Panc1 (cell line): ENCODE results near the gene CST5. TPM values are rescaled to one million over a fixed set of nuclear protein-coding genes. Genes with fewer than 3 reads are reported as not detected.

ENCODE experiments used
- ATAC-seq: fragments of 200-7000 bp; cut with Tn5 transposase; 2 replicates; pipeline ENCODE4 v1.9.1; 2020; ENCODE audit warnings: mild to moderate bottlenecking, moderate library complexity
- BruUV-seq: library from RNA; stranded (reverse); fragments of 400-500 nt; replicated peaks from 2 replicates; lab custom pipeline; 2021; lab: Mats Ljungman, UMichigan
- CTCF ChIA-PET: fragments of 300-600 bp; sonication (Branson Sonifier 250); formaldehyde crosslinking; loops from one replicate; lab custom pipeline; 2022; ENCODE audit warnings: antibody characterized with exemption; lab: Charles Lee
- POLR2A ChIA-PET: fragments of 300-600 bp; sonication (Branson Sonifier 250); formaldehyde crosslinking; loops from one replicate; lab custom pipeline; 2022; ENCODE audit warnings: antibody characterized with exemption; lab: Charles Lee
- DNase-seq: peaks from one replicate; pipeline ENCODE4 v3.0.0-alpha.2; 2010; ENCODE audit warnings: low read depth, low spot score
- H3K27ac ChIP-seq: 2 replicates; pipeline ENCODE4 v1.5.1; 2011; ENCODE audit warnings: mild to moderate bottlenecking, low read length, inconsistent platforms
- H3K27me3 ChIP-seq: fragments of 200-500 bp; sonication (Bioruptor generic); 2 replicates; pipeline ENCODE4 v1.6.0; 2014; ENCODE audit warnings: low read length, inconsistent platforms; ENCODE audit not compliant: control insufficient read depth, insufficient read depth
- H3K36me3 ChIP-seq: fragments of 200-500 bp; sonication (Bioruptor generic); 2 replicates; pipeline ENCODE4 v1.5.1; 2014; ENCODE audit warnings: inconsistent platforms, mild to moderate bottlenecking, low read length, moderate library complexity; ENCODE audit not compliant: control insufficient read depth, insufficient read depth
- H3K4me1 ChIP-seq: 2 replicates; pipeline ENCODE4 v1.5.1; 2011; ENCODE audit warnings: inconsistent platforms, mild to moderate bottlenecking, low read length, moderate library complexity; ENCODE audit not compliant: control insufficient read depth, insufficient read depth
- H3K4me3 ChIP-seq, 2 experiments: 2 replicates each; pipeline ENCODE4 v1.5.1; 2011 to 2012; ENCODE audit warnings: low read depth in 2 of 2, low read length in 2 of 2, mild to moderate bottlenecking in 2 of 2, inconsistent platforms in 1 of 2, moderate library complexity in 1 of 2
- H3K9me3 ChIP-seq: fragments of 200-500 bp; sonication (Bioruptor generic); 2 replicates; pipeline ENCODE4 v1.5.1; 2014; ENCODE audit warnings: low read depth, mild to moderate bottlenecking, inconsistent platforms, low read length, moderate library complexity; ENCODE audit not compliant: control insufficient read depth, insufficient read depth
- POLR2AphosphoS5 ChIP-seq: IDR thresholded peaks from 2 replicates; pipeline ENCODE4 v1.6.1; 2012; ENCODE audit warnings: mild to moderate bottlenecking, low read depth, low read length, moderate library complexity
- SIN3A ChIP-seq: IDR thresholded peaks from 2 replicates; pipeline ENCODE4 v1.6.1; 2012; ENCODE audit warnings: low read depth, mild to moderate bottlenecking, low read length, moderate library complexity, borderline replicate concordance; ENCODE audit not compliant: insufficient read depth
- TCF7L2 ChIP-seq: IDR thresholded peaks from 2 replicates; pipeline ENCODE4 v1.6.1; 2011; ENCODE audit warnings: mild to moderate bottlenecking, low read depth, low read length, inconsistent platforms
- in situ Hi-C: cut with HindIII; loops from 2 replicates; pipeline ENCODE4 v1.10.0; 2016; ENCODE audit warnings: low sequenced_read_pairs, low pct_unique_long_range_greater_than_20kb
- intact Hi-C: fragments of 100-400 bp; cut with micrococcal nuclease; formaldehyde crosslinking; loops from one replicate; pipeline ENCODE4 v1.10.0; 2022; ENCODE audit not compliant: unreplicated experiment
- total RNA-seq: library from RNA; stranded (reverse); gene quantifications from one replicate; pipeline ENCODE4 v1.2.1, GENCODE V29; 2021; ENCODE audit not compliant: unreplicated experiment
- TF ChIP-seq, protein P1 (sequence below): fragments of 450-650 bp; IDR thresholded peaks from 2 replicates; pipeline ENCODE4 v1.5.1; 2017; ENCODE audit warnings: mild to moderate bottlenecking
- TF ChIP-seq, protein P2 (sequence below), 2 experiments: IDR thresholded peaks; 2 replicates each; pipeline ENCODE4 v1.6.1; 2011 to 2012; ENCODE audit warnings: low read depth in 2 of 2, control low read depth in 1 of 2, low read length in 1 of 2, mild to moderate bottlenecking in 1 of 2, moderate library complexity in 1 of 2; ENCODE audit not compliant: insufficient read depth in 1 of 2

The CST5 gene
- total RNA-seq, 1 experiment from 2014 or later = not detected

DNA sequence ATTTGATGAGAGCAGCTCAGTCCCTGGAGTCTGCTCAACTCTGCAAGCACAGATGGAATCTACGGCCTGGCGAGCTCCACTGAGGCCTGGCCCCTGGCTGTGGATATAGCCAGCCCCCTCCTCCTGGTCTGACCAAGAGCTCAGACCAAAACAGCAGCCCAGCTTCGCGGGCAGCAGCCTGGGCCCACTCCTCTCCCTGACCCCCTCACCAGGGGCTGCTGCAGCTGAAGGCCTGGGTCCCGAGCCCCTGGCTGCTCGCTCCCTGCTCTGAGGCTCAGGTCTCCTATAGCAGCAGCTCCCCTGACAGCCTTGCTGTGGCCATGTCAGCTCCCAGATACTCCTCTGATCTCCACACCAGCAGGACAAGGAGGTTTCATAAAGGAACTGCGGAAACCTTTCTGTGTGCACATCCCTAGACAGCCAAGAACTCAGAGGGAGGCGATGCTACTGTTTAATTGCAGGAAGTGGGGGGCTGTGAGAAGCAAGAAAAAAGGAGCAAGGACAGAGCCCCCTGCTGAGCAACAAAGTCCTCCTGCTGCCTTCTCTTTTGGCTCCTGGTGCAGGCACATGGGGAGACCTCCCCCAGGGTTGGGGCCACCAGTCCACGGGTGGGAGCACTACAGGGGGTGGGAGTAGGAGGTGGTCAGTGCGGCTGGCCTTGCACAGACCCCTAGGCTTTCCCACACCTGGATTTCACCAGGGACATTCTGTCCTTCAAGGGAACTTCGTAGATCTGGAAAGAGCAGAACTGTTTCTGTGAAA is 38.7 kb upstream of the CST5 start:
- ChIA-PET POLR2A (no interaction called here), CTCF (no interaction called here)
- BruUV-seq = no TSS peak
- H3K27me3 ChIP-seq = no peaks in the 10 kb centered on the region
- no peak for ATAC-seq
- H3K4me1 ChIP-seq = no peaks in the 10 kb centered on the region
- in situ Hi-C loops = no loop called here
- no peak overlapping the region for H3K27ac ChIP-seq
- intact Hi-C loops = no loop called here
- no peak for DNase-seq
- no peak overlapping the region for H3K4me3 ChIP-seq
- no peak for TF ChIP-seq SIN3A
- no peak for TF ChIP-seq TCF7L2
- TF ChIP-seq, protein P1, sequence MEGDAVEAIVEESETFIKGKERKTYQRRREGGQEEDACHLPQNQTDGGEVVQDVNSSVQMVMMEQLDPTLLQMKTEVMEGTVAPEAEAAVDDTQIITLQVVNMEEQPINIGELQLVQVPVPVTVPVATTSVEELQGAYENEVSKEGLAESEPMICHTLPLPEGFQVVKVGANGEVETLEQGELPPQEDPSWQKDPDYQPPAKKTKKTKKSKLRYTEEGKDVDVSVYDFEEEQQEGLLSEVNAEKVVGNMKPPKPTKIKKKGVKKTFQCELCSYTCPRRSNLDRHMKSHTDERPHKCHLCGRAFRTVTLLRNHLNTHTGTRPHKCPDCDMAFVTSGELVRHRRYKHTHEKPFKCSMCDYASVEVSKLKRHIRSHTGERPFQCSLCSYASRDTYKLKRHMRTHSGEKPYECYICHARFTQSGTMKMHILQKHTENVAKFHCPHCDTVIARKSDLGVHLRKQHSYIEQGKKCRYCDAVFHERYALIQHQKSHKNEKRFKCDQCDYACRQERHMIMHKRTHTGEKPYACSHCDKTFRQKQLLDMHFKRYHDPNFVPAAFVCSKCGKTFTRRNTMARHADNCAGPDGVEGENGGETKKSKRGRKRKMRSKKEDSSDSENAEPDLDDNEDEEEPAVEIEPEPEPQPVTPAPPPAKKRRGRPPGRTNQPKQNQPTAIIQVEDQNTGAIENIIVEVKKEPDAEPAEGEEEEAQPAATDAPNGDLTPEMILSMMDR = no peak
- TF ChIP-seq, protein P2, sequence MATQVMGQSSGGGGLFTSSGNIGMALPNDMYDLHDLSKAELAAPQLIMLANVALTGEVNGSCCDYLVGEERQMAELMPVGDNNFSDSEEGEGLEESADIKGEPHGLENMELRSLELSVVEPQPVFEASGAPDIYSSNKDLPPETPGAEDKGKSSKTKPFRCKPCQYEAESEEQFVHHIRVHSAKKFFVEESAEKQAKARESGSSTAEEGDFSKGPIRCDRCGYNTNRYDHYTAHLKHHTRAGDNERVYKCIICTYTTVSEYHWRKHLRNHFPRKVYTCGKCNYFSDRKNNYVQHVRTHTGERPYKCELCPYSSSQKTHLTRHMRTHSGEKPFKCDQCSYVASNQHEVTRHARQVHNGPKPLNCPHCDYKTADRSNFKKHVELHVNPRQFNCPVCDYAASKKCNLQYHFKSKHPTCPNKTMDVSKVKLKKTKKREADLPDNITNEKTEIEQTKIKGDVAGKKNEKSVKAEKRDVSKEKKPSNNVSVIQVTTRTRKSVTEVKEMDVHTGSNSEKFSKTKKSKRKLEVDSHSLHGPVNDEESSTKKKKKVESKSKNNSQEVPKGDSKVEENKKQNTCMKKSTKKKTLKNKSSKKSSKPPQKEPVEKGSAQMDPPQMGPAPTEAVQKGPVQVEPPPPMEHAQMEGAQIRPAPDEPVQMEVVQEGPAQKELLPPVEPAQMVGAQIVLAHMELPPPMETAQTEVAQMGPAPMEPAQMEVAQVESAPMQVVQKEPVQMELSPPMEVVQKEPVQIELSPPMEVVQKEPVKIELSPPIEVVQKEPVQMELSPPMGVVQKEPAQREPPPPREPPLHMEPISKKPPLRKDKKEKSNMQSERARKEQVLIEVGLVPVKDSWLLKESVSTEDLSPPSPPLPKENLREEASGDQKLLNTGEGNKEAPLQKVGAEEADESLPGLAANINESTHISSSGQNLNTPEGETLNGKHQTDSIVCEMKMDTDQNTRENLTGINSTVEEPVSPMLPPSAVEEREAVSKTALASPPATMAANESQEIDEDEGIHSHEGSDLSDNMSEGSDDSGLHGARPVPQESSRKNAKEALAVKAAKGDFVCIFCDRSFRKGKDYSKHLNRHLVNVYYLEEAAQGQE (IDR thresholded peaks at IDR 0.05; ENCODE audit: insufficient read depth in 1 of 2, low read depth in 2 of 2, low read length in 1 of 2) = no peak
- no peak for TF ChIP-seq POLR2AphosphoS5
- no peaks in the 10 kb centered on the region for H3K36me3 ChIP-seq
- no peaks in the 10 kb centered on the region for H3K9me3 ChIP-seq

DNA sequence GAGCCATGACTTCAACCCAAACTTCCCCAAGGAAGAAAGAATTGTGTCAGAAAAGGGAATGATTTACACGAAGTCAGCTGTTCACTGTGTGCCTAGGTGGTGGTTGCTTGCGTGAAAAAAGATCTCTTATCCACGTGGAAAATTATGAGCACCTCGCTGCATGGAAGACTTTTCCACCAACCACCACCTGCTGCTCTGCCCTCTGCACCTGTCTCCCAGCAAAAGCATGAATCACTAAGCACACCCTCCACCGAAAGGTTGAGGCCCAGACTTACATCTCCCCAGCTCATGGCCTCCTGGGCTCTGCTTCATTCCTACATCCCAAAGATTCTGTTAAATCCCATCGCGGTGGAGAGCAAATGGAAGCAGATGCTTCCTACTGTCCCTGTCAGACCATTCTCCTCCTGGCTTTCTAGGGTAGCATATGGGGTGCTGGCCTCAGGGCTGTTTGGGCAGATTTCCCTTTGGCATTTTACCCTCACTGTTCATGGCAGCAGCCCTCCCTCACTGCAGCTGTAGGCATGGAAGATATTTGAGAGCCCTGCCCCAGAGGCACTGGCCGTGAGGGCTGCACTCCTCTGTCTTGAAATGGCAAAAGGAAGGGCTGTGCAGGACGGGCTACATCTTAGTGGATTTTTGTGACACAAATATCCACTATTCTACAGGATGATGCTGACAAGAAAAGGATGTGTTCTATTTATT is 37.6 kb upstream of the CST5 start:
- Histone ChIP-seq H3K4me3 (no peak overlapping the region), H3K27me3 (no peaks in the 10 kb centered on the region), H3K9me3 (no peaks in the 10 kb centered on the region), H3K4me1 (no peaks in the 10 kb centered on the region), H3K27ac (no peak overlapping the region), H3K36me3 (no peaks in the 10 kb centered on the region)
- ATAC-seq (no peak), DNase-seq (no peak)
- no peak for TF ChIP-seq POLR2AphosphoS5
- TF ChIP-seq SIN3A = no peak
- TF ChIP-seq, protein P2 (IDR thresholded peaks at IDR 0.05; ENCODE audit: insufficient read depth in 1 of 2, low read depth in 2 of 2, low read length in 1 of 2) = no peak
- TF ChIP-seq, protein P1 = no peak
- TF ChIP-seq TCF7L2 = no peak
- POLR2A ChIA-PET = no interaction called here
- BruUV-seq = no TSS peak
- intact Hi-C loops = no loop called here
- in situ Hi-C loops = no loop called here
- CTCF ChIA-PET = no interaction called here
